Fibroblast of skin of abdomen (primary cell): ENCODE data around the gene HOOK1.
"Not testable (repeated sequence)": the region's sequence is repeated elsewhere in the genome, so short reads cannot be mapped to it uniquely, and the experiment has no call there.

Experiments
- DNase-seq: peaks from one replicate; pipeline ENCODE4 v3.0.0-alpha.2; 2013

Gene HOOK1

GRCh38 chr1:59819566-59820438, 5.1 kb downstream of the HOOK1 start:
- no peak for DNase-seq

- no peak for DNase-seq
Measured at GRCh38 chr1:59827055-59827643, 12.4 kb downstream of the HOOK1 start.

- no peak for DNase-seq
Measured at GRCh38 chr1:59828160-59828559, 13.4 kb downstream of the HOOK1 start.

- no peak for DNase-seq
Measured at GRCh38 chr1:59831529-59831928, 16.8 kb downstream of the HOOK1 start.

GRCh38 chr1:59833022-59833421, 18.3 kb downstream of the HOOK1 start:
- DNase-seq: peak; percentile 14

- DNase-seq: no peak
Measured at GRCh38 chr1:59833991-59834390, 19.2 kb downstream of the HOOK1 start.

GRCh38 chr1:59837857-59838256, 23.1 kb downstream of the HOOK1 start:
- DNase-seq: not testable (repeated sequence)

GRCh38 chr1:59845091-59845490, 30.3 kb downstream of the HOOK1 start:
- no peak for DNase-seq

GRCh38 chr1:59846209-59846894, 31.6 kb downstream of the HOOK1 start:
- DNase-seq: no peak

- DNase-seq: no peak
Measured at GRCh38 chr1:59846895-59847282, 32.1 kb downstream of the HOOK1 start.

GRCh38 chr1:59852117-59852516, 37.4 kb downstream of the HOOK1 start:
- DNase-seq: no peak

- DNase-seq: not testable (repeated sequence)
Measured at GRCh38 chr1:59855297-59855696, 40.5 kb downstream of the HOOK1 start.

GRCh38 chr1:59856725-59857338, 42.1 kb downstream of the HOOK1 start:
- DNase-seq: no peak

- DNase-seq: no peak
Measured at GRCh38 chr1:59857679-59858354, 43.1 kb downstream of the HOOK1 start.

- no peak for DNase-seq
Measured at GRCh38 chr1:59866462-59866861, 51.7 kb downstream of the HOOK1 start.

GRCh38 chr1:59871746-59872145, 57.0 kb downstream of the HOOK1 start:
- DNase-seq: no peak

- DNase-seq: no peak
Measured at GRCh38 chr1:59877108-59877682, 62.4 kb downstream of the HOOK1 start.

- DNase-seq: no peak
Measured at GRCh38 chr1:59878370-59878769, 63.6 kb downstream of the HOOK1 start.

GRCh38 chr1:59879574-59879973, 64.8 kb downstream of the HOOK1 start:
- peak; percentile 51 for DNase-seq

GRCh38 chr1:59879996-59880505, 65.3 kb downstream of the HOOK1 start:
- DNase-seq: no peak

GRCh38 chr1:59880735-59881134, 66.0 kb downstream of the HOOK1 start:
- no peak for DNase-seq
